Upper lobe of left lung (tissue), 4 donors: ENCODE results near the gene NUMBL.

ENCODE experiments used
- CTCF ChIP-seq, 6 experiments: fragments of 450-650 bp in 4 of 6; fragments of 200-600 bp in 2 of 6; sonication (generic) in 2 of 6; IDR thresholded peaks; one replicate each; pipeline ENCODE4 v1.5.1; 2016 to 2019; ENCODE audit warnings: antibody characterized with exemption in 6 of 6
- POLR2A ChIP-seq, 4 donors: fragments of 450-650 bp; IDR thresholded peaks; one replicate each; pipeline ENCODE4 v1.5.1; 2016 to 2017; ENCODE audit warnings: antibody characterized with exemption in 4 of 4, mild to moderate bottlenecking in 2 of 4

DNA sequence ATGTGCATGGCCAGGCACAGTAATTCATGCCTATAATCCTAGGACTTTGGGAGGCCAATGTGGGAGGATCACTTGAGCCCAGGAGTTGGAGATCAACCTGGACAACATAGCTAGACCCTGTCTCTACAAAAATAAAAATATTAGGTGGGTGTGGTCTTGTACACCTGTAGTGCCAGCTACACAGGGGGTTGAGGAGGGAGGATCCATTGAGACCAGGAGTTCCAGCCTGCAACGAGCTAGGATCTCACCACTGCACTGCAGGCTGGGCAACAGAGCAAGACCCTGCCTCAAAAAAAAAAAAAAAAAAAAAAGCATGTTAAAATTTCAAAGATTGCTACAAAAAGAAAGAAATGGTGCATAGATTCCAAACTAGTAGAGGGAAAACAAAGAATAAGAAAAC lies 52.1 kb downstream of the NUMBL start:
- TF ChIP-seq POLR2A (IDR thresholded peaks at IDR 0.05) (no peak), CTCF (IDR thresholded peaks at IDR 0.05) (no peak)
